ENCODE measurements around the gene NSDHL.

- no peak for TF ChIP-seq POLR2A (IDR thresholded peaks at IDR 0.05)
- TF ChIP-seq CTCF (IDR thresholded peaks at IDR 0.05), result no peak
Observed at GRCh38 chrX:152822383-152823086, 8.3 kb upstream of the NSDHL start.
